ENCODE data around the gene KIAA1958.

DNA sequence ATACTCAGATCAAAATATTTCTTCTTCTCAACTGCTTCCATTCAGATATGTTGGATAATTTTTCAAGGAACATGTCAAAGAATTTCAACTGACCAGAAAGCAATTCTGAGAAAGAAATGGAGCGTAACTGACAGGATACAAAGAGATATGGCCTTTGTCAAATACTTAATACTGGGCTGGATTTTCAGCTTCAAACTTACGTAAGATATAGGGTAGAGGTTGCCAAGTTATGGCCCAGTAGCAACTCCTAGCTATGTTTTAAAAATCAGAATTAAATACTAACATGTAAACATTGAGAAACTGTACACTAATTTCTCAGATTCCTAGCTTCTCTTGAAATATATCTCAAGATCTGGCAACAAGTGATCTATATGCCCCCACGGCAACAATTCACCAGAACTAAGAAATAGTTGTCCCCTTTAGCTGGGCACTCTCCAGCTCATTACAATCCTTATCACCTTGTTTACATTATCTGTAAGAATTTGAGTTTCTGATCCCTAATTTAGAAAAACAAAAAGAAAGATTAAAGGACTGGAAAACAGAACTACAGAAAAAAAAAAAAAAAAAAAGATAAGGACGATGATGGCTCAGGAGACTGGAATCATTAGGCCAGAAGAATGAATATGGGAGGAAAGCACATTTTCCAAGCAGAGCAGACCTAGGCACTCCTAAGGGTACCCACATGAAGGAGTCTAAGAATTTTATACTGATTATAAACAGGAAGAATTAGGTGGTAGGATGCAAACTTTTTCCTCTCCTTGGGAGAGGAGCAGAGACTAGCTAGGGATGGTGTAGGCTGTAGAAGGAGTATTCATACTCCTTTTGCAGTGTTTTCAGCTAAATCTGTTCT is 208.3 kb downstream of the KIAA1958 start:
- TF ChIP-seq, protein P1, sequence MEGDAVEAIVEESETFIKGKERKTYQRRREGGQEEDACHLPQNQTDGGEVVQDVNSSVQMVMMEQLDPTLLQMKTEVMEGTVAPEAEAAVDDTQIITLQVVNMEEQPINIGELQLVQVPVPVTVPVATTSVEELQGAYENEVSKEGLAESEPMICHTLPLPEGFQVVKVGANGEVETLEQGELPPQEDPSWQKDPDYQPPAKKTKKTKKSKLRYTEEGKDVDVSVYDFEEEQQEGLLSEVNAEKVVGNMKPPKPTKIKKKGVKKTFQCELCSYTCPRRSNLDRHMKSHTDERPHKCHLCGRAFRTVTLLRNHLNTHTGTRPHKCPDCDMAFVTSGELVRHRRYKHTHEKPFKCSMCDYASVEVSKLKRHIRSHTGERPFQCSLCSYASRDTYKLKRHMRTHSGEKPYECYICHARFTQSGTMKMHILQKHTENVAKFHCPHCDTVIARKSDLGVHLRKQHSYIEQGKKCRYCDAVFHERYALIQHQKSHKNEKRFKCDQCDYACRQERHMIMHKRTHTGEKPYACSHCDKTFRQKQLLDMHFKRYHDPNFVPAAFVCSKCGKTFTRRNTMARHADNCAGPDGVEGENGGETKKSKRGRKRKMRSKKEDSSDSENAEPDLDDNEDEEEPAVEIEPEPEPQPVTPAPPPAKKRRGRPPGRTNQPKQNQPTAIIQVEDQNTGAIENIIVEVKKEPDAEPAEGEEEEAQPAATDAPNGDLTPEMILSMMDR (IDR thresholded peaks at IDR 0.05), result no peak
- no peak for TF ChIP-seq POLR2AphosphoS5 (IDR thresholded peaks at IDR 0.05)
- no peak for TF ChIP-seq POLR2A (IDR thresholded peaks at IDR 0.05)
